HFF-Myc (cell line): ENCODE measurements around the gene ARHGAP33.

Source experiments
- DNase-seq: peaks from one replicate; pipeline ENCODE4 v3.0.0-alpha.2; 2011; ENCODE audit warnings: low read depth; ENCODE audit errors: extremely low read depth
- H3K4me3 ChIP-seq: replicated peaks from 2 replicates; pipeline ENCODE4 v1.5.1; 2011; ENCODE audit warnings: low read depth, mild to moderate bottlenecking, control low read depth, low read length
- CTCF ChIP-seq: IDR thresholded peaks from 2 replicates; pipeline ENCODE4 v1.5.1; 2012; ENCODE audit warnings: mild to moderate bottlenecking, low read depth, low read length, control low read depth; ENCODE audit errors: missing control alignments

The ARHGAP33 gene

GRCh38 chr19:35756377-35757230 is 18.8 kb upstream of the ARHGAP33 start, which contains the start of gene HSPB6:
HSPB6 (minus strand) TSS chr19:35757029; CDS start chr19:35757008, 21 bp downstream.
- TF ChIP-seq CTCF: no peak
- H3K4me3 ChIP-seq: peak within 1 kb of the TSS; percentile 97
- no peak for DNase-seq

GRCh38 chr19:35757231-35757748 is 18.1 kb upstream of the ARHGAP33 start:
- DNase-seq: no peak
- peak overlapping the region; percentile 97 for H3K4me3 ChIP-seq
- TF ChIP-seq CTCF: no peak

GRCh38 chr19:35757749-35758608 is 17.4 kb upstream of the ARHGAP33 start, which contains the start of gene PROSER3:
PROSER3 (plus strand) TSS chr19:35758176; CDS start chr19:35758216, 40 bp downstream.
- no peak for TF ChIP-seq CTCF
- peak; percentile 100 for DNase-seq
- peak within 1 kb of the TSS; percentile 97 for H3K4me3 ChIP-seq

- H3K4me3 ChIP-seq: peak overlapping the region; percentile 97; the same call in 1 of the 2 replicates
- no peak for DNase-seq
- TF ChIP-seq CTCF: no peak
Observed at GRCh38 chr19:35759697-35760096, 15.7 kb upstream of the ARHGAP33 start.

GRCh38 chr19:35760711-35761349 is 14.5 kb upstream of the ARHGAP33 start:
- DNase-seq: no peak
- no peak for TF ChIP-seq CTCF
- H3K4me3 ChIP-seq: no peak overlapping the region
